H1 (cell line): ENCODE results near the gene NONO. TPM values are rescaled to one million over a fixed set of nuclear protein-coding genes. Genes with fewer than 3 reads are reported as not detected.
"Not testable (repeated sequence)": the region's sequence is repeated elsewhere in the genome, so short reads cannot be mapped to it uniquely, and the experiment has no call there.

Experiments used
- CTCF ChIA-PET: fragments of 300-600 bp; sonication (Branson Sonifier 250); formaldehyde crosslinking; loops from one replicate; lab custom pipeline; 2021; ENCODE audit not compliant: partially characterized antibody; lab: Charles Lee
- POLR2A ChIA-PET: fragments of 300-600 bp; sonication (Branson Sonifier 250); formaldehyde crosslinking; loops from one replicate; lab custom pipeline; 2021; ENCODE audit warnings: inconsistent platforms; ENCODE audit not compliant: partially characterized antibody; lab: Charles Lee
- DNase-seq, 2 experiments: peaks; one replicate each; pipeline versions ENCODE4 v3.0.0 to v3.0.0-alpha.2; 2010 to 2022; ENCODE audit warnings: low spot score in 2 of 2, low read depth in 1 of 2, mixed read lengths in 1 of 2
- FAIRE-seq: peaks from 2 replicates; lab custom pipeline; 2011; peaks lifted over from hg19 to GRCh38; lab: Jason Lieb, UNC
- H2AFZ ChIP-seq: 2 replicates; pipeline ENCODE4 v1.8.1; 2012; ENCODE audit warnings: low read length, inconsistent platforms
- H2AK5ac ChIP-seq: 2 replicates; pipeline ENCODE4 v1.6.1; 2013; ENCODE audit warnings: low read depth, low read length
- H2BK120ac ChIP-seq: replicated peaks from 2 replicates; pipeline ENCODE3; 2013; ENCODE audit warnings: low read depth, low read length, inconsistent platforms
- H2BK12ac ChIP-seq: 2 replicates; pipeline ENCODE4 v1.6.1; 2013; ENCODE audit warnings: low read depth, low read length
- H2BK15ac ChIP-seq: 2 replicates; pipeline ENCODE4 v1.6.1; 2013; ENCODE audit warnings: low read length
- H2BK20ac ChIP-seq: 2 replicates; pipeline ENCODE4 v1.6.1; 2013; ENCODE audit warnings: low read length
- H2BK5ac ChIP-seq: 2 replicates; pipeline ENCODE4 v1.6.1; 2013; ENCODE audit warnings: low read depth, low read length
- H3K14ac ChIP-seq: 2 replicates; pipeline ENCODE4 v1.6.1; 2013; ENCODE audit warnings: inconsistent platforms; ENCODE audit not compliant: insufficient read length
- H3K18ac ChIP-seq: 2 replicates; pipeline ENCODE4 v1.6.1; 2013; ENCODE audit warnings: low read length; ENCODE audit errors: extremely low read depth
- H3K23ac ChIP-seq: 2 replicates; pipeline ENCODE4 v1.6.1; 2013; ENCODE audit warnings: inconsistent platforms; ENCODE audit not compliant: insufficient read length
- H3K23me2 ChIP-seq: 2 replicates; pipeline ENCODE4 v1.6.1; 2013; ENCODE audit warnings: low read depth, low read length
- H3K27ac ChIP-seq: 2 replicates; pipeline ENCODE4 v1.6.1; 2011; ENCODE audit warnings: low read depth, low read length, inconsistent platforms
- H3K27me3 ChIP-seq, 4 experiments: replicated peaks in 1 of 4; 1 replicate in 1 of 4; 2 replicates in 3 of 4; pipeline versions ENCODE4 v1.6.1 to v1.8.1; 2011 to 2013; ENCODE audit warnings: low read length in 3 of 4, mild to moderate bottlenecking in 3 of 4, inconsistent platforms in 2 of 4, mixed read lengths in 2 of 4, moderate library complexity in 1 of 4; ENCODE audit not compliant: control insufficient read depth in 3 of 4, insufficient read depth in 3 of 4; ENCODE audit errors: extremely low read depth in 1 of 4
- H3K36me3 ChIP-seq, 4 experiments: 2 replicates each; pipeline versions ENCODE4 v1.6.1 to v1.8.1; 2011 to 2013; ENCODE audit warnings: mild to moderate bottlenecking in 4 of 4, low read length in 3 of 4, moderate library complexity in 2 of 4, control low read depth in 1 of 4, inconsistent platforms in 1 of 4; ENCODE audit not compliant: insufficient read depth in 4 of 4, control insufficient read depth in 2 of 4
- H3K4ac ChIP-seq: replicated peaks from 2 replicates; pipeline ENCODE3; 2013; ENCODE audit warnings: low read length, low read depth, mixed read lengths, inconsistent platforms; ENCODE audit not compliant: insufficient read length
- H3K4me1 ChIP-seq, 4 experiments: replicated peaks in 1 of 4; 1 replicate in 1 of 4; 2 replicates in 3 of 4; pipeline versions ENCODE4 v1.6.1 to v1.8.1; 2011 to 2013; ENCODE audit warnings: low read length in 3 of 4, inconsistent platforms in 2 of 4, mixed read lengths in 1 of 4; ENCODE audit not compliant: insufficient read depth in 4 of 4, control insufficient read depth in 3 of 4
- H3K4me2 ChIP-seq, 2 experiments: 2 replicates each; pipeline versions ENCODE4 v1.6.1 to v1.8.1; 2011 to 2013; ENCODE audit warnings: low read depth in 2 of 2, low read length in 2 of 2, control low read depth in 1 of 2, inconsistent platforms in 1 of 2, mild to moderate bottlenecking in 1 of 2; ENCODE audit not compliant: insufficient read depth in 1 of 2
- H3K4me3 ChIP-seq, 4 experiments: fragments of 200-600, 300-600 bp in 1 of 4; sonication (generic), shearing (Covaris generic), sonication (Bioruptor Twin) in 1 of 4; 2 replicates each; pipeline versions ENCODE4 v1.5.1 to v1.8.1; 2011 to 2016; ENCODE audit warnings: low read length in 4 of 4, low read depth in 3 of 4, control low read depth in 2 of 4, inconsistent platforms in 2 of 4, mild to moderate bottlenecking in 2 of 4, mixed read lengths in 1 of 4, moderate library complexity in 1 of 4; ENCODE audit not compliant: insufficient read depth in 2 of 4; ENCODE audit errors: extremely low read depth in 1 of 4
- H3K56ac ChIP-seq: replicated peaks from 2 replicates; pipeline ENCODE3; 2013; ENCODE audit warnings: low read depth, mild to moderate bottlenecking, mixed read lengths, low read length, inconsistent platforms; ENCODE audit not compliant: insufficient read length
- H3K79me1 ChIP-seq: 2 replicates; pipeline ENCODE4 v1.6.1; 2013; ENCODE audit warnings: low read depth, low read length, control low read depth
- H3K79me2 ChIP-seq, 2 experiments: 2 replicates each; pipeline versions ENCODE4 v1.6.1 to v1.8.1; 2012 to 2013; ENCODE audit warnings: low read length in 2 of 2, mild to moderate bottlenecking in 2 of 2, inconsistent platforms in 1 of 2; ENCODE audit not compliant: insufficient read depth in 2 of 2, control insufficient read depth in 1 of 2
- H3K9ac ChIP-seq, 4 experiments: replicated peaks in 1 of 4; 1 replicate in 1 of 4; 2 replicates in 3 of 4; pipeline versions ENCODE4 v1.6.1 to v1.8.1; 2011 to 2013; ENCODE audit warnings: low read depth in 3 of 4, low read length in 3 of 4, control low read depth in 2 of 4, mild to moderate bottlenecking in 2 of 4, moderate library complexity in 2 of 4, inconsistent platforms in 1 of 4; ENCODE audit errors: extremely low read depth in 1 of 4
- H3K9me3 ChIP-seq, 2 experiments: 2 replicates each; pipeline versions ENCODE4 v1.6.1 to v1.8.1; 2012 to 2013; ENCODE audit warnings: mild to moderate bottlenecking in 2 of 2, moderate library complexity in 2 of 2, control low read depth in 1 of 2, inconsistent platforms in 1 of 2, low read depth in 1 of 2, low read length in 1 of 2, mixed read lengths in 1 of 2; ENCODE audit not compliant: insufficient read depth in 2 of 2
- H4K20me1 ChIP-seq, 2 experiments: replicated peaks in 1 of 2; 2 replicates each; pipeline versions ENCODE3 to v1.8.1; 2011 to 2013; ENCODE audit warnings: inconsistent platforms in 2 of 2, low read length in 2 of 2, mild to moderate bottlenecking in 1 of 2; ENCODE audit not compliant: insufficient read depth in 2 of 2, control insufficient read depth in 1 of 2
- H4K5ac ChIP-seq: 2 replicates; pipeline ENCODE4 v1.6.1; 2013; ENCODE audit warnings: low read length, low read depth, mixed read lengths, inconsistent platforms; ENCODE audit not compliant: insufficient read length
- H4K8ac ChIP-seq: 2 replicates; pipeline ENCODE4 v1.8.0; 2013; ENCODE audit warnings: mild to moderate bottlenecking, moderate library complexity, low read length, inconsistent platforms; ENCODE audit not compliant: insufficient read depth; ENCODE audit errors: extremely low read depth
- H4K91ac ChIP-seq: replicated peaks from 2 replicates; pipeline ENCODE3; 2013; ENCODE audit warnings: low read length, mixed read lengths, inconsistent platforms; ENCODE audit not compliant: insufficient read length
- POU5F1 ChIP-seq: IDR thresholded peaks from 2 replicates; pipeline ENCODE4 v1.6.1; 2011; ENCODE audit warnings: low read depth, mild to moderate bottlenecking, low read length, moderate library complexity
- WGBS, 2 experiments: shearing (Covaris generic) in 1 of 2; methylation state at CpG; one replicate each; pipeline versions ENCODE4 v1.1.6 to v1.1.7; 2013 to 2015; ENCODE audit warnings: low lambda C conversion rate in 2 of 2, mixed read lengths in 2 of 2, inconsistent platforms in 1 of 2, low coverage in 1 of 2, missing lambda C conversion rate in 1 of 2; ENCODE audit not compliant: insufficient replicate concordance in 2 of 2, insufficient coverage in 1 of 2, insufficient read length in 1 of 2; ENCODE audit errors: extremely low coverage in 1 of 2, missing lambda C conversion rate in 1 of 2; 5-methylcytosine and 5-hydroxymethylcytosine counted together
- polyA plus RNA-seq, 7 experiments: library from polyadenylated mRNA; depleted of rRNA in 3 of 7; stranded (reverse) in 5 of 7; unstranded in 2 of 7; fragments of >200 nt in 5 of 7; fragments of 200-250 nt in 2 of 7; gene quantifications; 1 replicate in 5 of 7; 2 replicates in 1 of 7; 4 replicates in 1 of 7; pipeline versions ENCODE4 v1.2.1 to v1.2.3, GENCODE V29; 2011 to 2013; ENCODE audit warnings: missing spikeins in 2 of 7, mixed read lengths in 2 of 7
- total RNA-seq: library from RNA; stranded (reverse); fragmentation: NEBNext Ultra II Directional; extraction: Animal tissue kit (Norgen Biotek cat#: 25700); gene quantifications from 2 replicates; pipeline ENCODE4 v1.2.1, GENCODE V29; 2021

Gene NONO
- total and polyA plus RNA-seq, 2 of the 8 experiments (the other 6 are each of a cell fraction or from before 2014, with no cell fraction given): 641 to 728 TPM

DNA sequence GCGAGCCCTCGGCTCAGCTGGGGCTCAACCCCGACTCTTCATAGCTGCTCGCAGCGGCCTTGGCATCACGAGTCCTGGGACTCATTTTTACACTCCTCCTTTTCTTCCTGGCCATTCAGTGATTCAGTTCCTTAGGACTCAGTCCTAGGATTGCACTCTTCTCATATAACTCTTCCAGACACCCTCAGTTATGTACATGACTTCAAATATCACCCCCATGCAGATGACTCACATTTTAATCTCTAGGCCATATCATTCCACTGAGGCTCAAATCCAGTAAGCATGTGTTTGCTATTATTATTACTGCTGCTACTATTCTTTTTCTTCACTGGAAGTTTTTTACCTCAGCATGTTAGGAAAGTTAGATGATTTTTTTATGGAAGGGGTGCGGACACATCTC is 32.5 kb downstream of the NONO start:
- Histone ChIP-seq H3K14ac (no peak overlapping the region), H4K5ac (no peak overlapping the region), H4K8ac (no peak overlapping the region), H3K23me2 (no peaks in the 10 kb centered on the region), H4K91ac (no peak overlapping the region), H2AK5ac (no peak overlapping the region), H3K23ac (no peak overlapping the region), H3K9ac (no peak overlapping the region), H2BK15ac (no peak overlapping the region), H4K20me1 (no peaks in the 10 kb centered on the region), H3K27ac (no peak overlapping the region), H3K4ac (no peak overlapping the region), H3K9me3 (no peaks in the 10 kb centered on the region), H3K4me2 (no peak overlapping the region), H2BK5ac (no peak overlapping the region), H3K79me1 (no peaks in the 10 kb centered on the region), H2BK20ac (no peak overlapping the region), H3K18ac (no peak overlapping the region), H2AFZ (no peak overlapping the region), H3K4me3 (no peak overlapping the region), H3K56ac (no peak overlapping the region), H3K27me3 (no peaks in the 10 kb centered on the region), H3K4me1 (no peaks in the 10 kb centered on the region), H3K79me2 (no peaks in the 10 kb centered on the region), H2BK12ac (no peak overlapping the region), H2BK120ac (no peak overlapping the region), H3K36me3 (peaks cover 0 to 2% (median 0%) of the 10 kb centered on the region in 4 experiments; a peak in 1 of 8 replicates)
- WGBS, 2 experiments: 93% methylated on average over 3 of the region's 7 CpGs; no CpG with 5 or more reads in 1 of the 2 experiments
- no peak for TF ChIP-seq POU5F1
- ChIA-PET CTCF (no interaction called here), POLR2A (interaction anchor here (1.1 to 1.2 kb wide), 2 partner anchors 12 to 19 kb away, joined by 3 read pairs; no protein-coding TSS in a partner anchor)
- DNase-seq (no peak), FAIRE-seq (no peak)

GRCh38 chrX:71316959-71317358 is 33.5 kb downstream of the NONO start:
- H3K14ac ChIP-seq, H3K27ac ChIP-seq, H3K4me1 ChIP-seq, H2AK5ac ChIP-seq, H3K9ac ChIP-seq, H2BK20ac ChIP-seq, CTCF ChIA-PET, H3K79me2 ChIP-seq, H4K20me1 ChIP-seq, H3K9me3 ChIP-seq, H4K5ac ChIP-seq, H3K27me3 ChIP-seq, DNase-seq, H3K79me1 ChIP-seq, H3K4me2 ChIP-seq, FAIRE-seq, H2BK15ac ChIP-seq, H3K23ac ChIP-seq, H2BK12ac ChIP-seq, H2BK120ac ChIP-seq, H4K8ac ChIP-seq, H2BK5ac ChIP-seq, H3K18ac ChIP-seq, H3K56ac ChIP-seq, H3K36me3 ChIP-seq, H3K23me2 ChIP-seq, H4K91ac ChIP-seq, H2AFZ ChIP-seq, H3K4ac ChIP-seq, H3K4me3 ChIP-seq: not testable (repeated sequence)
- POLR2A ChIA-PET: interaction anchor here (1.5 kb wide), 1 partner anchor 10 kb away, joined by 3 read pairs; no protein-coding TSS in a partner anchor
- WGBS, 2 experiments: no CpG with 5 or more reads among the region's 1 CpG
